Peyer's patch (tissue), 4 donors: ENCODE data around the gene ENDOU.

Experiments used
- CTCF ChIP-seq, 6 experiments: fragments of 450-650 bp in 4 of 6; fragments of 200-600 bp in 2 of 6; sonication (generic) in 1 of 6; IDR thresholded peaks; one replicate each; pipeline ENCODE4 v1.5.1; 2017 to 2019; ENCODE audit warnings: antibody characterized with exemption in 6 of 6, mild to moderate bottlenecking in 3 of 6, moderate library complexity in 1 of 6
- POLR2A ChIP-seq, 2 donors: fragments of 450-650 bp; IDR thresholded peaks; one replicate each; pipeline ENCODE4 v1.5.1; 2017; ENCODE audit warnings: antibody characterized with exemption in 2 of 2, mild to moderate bottlenecking in 2 of 2, moderate library complexity in 2 of 2

GRCh38 chr12:47755655-47756562 is 30.6 kb upstream of the ENDOU start:
- TF ChIP-seq CTCF (IDR thresholded peaks at IDR 0.05) = no peak
- no peak for TF ChIP-seq POLR2A (IDR thresholded peaks at IDR 0.05)
